Liver (tissue), 9 donors: ENCODE measurements around the gene TTC3. TPM values are rescaled to one million over a fixed set of nuclear protein-coding genes. Genes with fewer than 3 reads are reported as not detected.

Experiments
- DNase-seq: peaks from one replicate; pipeline ENCODE4 v3.0.0-alpha.2; 2017; ENCODE audit warnings: low spot score
- H3K27ac ChIP-seq, 2 donors: one replicate each; pipeline ENCODE4 v1.7.0; 2013; ENCODE audit warnings: inconsistent platforms in 2 of 2, low read length in 2 of 2, control low read depth in 1 of 2, low read depth in 1 of 2, mild to moderate bottlenecking in 1 of 2
- H3K27me3 ChIP-seq, 4 donors: one replicate each; pipeline versions ENCODE4 v1.6.1 to v1.7.0; 2013; ENCODE audit warnings: low read length in 3 of 4, inconsistent platforms in 1 of 4, mild to moderate bottlenecking in 1 of 4, moderate library complexity in 1 of 4; ENCODE audit not compliant: control insufficient read depth in 4 of 4, insufficient read depth in 4 of 4
- H3K36me3 ChIP-seq, 4 donors: one replicate each; pipeline versions ENCODE4 v1.6.1 to v1.7.0; 2013; ENCODE audit warnings: low read length in 3 of 4, mild to moderate bottlenecking in 3 of 4, low read depth in 1 of 4, moderate library complexity in 1 of 4; ENCODE audit not compliant: control insufficient read depth in 4 of 4, insufficient read depth in 3 of 4
- H3K4me1 ChIP-seq, 4 donors: one replicate each; pipeline versions ENCODE4 v1.6.1 to v1.7.0; 2013; ENCODE audit warnings: low read length in 3 of 4, mild to moderate bottlenecking in 3 of 4, moderate library complexity in 1 of 4; ENCODE audit not compliant: control insufficient read depth in 4 of 4, insufficient read depth in 4 of 4
- H3K4me3 ChIP-seq, 3 donors: one replicate each; pipeline versions ENCODE4 v1.6.1 to v1.7.0; 2013; ENCODE audit warnings: low read length in 3 of 3, control low read depth in 1 of 3, low read depth in 1 of 3, mild to moderate bottlenecking in 1 of 3
- H3K9ac ChIP-seq, 2 donors: one replicate each; pipeline ENCODE4 v1.7.0; 2013; ENCODE audit warnings: low read length in 2 of 2, mild to moderate bottlenecking in 2 of 2, moderate library complexity in 2 of 2, control low read depth in 1 of 2, low read depth in 1 of 2
- H3K9me3 ChIP-seq, 4 donors: one replicate each; pipeline versions ENCODE4 v1.6.1 to v1.7.0; 2013; ENCODE audit warnings: low read length in 3 of 4; ENCODE audit not compliant: control insufficient read depth in 4 of 4
- EGR1 ChIP-seq, 2 donors: IDR thresholded peaks; 2 replicates each; pipeline ENCODE4 v1.6.1; 2016 to 2018; ENCODE audit warnings: antibody characterized with exemption in 2 of 2, low read depth in 2 of 2
- FOXA1 ChIP-seq: IDR thresholded peaks from 2 replicates; pipeline ENCODE4 v1.6.1; 2016; ENCODE audit warnings: antibody characterized with exemption
- FOXA2 ChIP-seq: IDR thresholded peaks from 2 replicates; pipeline ENCODE4 v1.6.1; 2016; ENCODE audit warnings: antibody characterized with exemption
- GABPA ChIP-seq, 2 donors: IDR thresholded peaks in 1 of 2; conservative IDR thresholded peaks in 1 of 2; 2 replicates each; pipeline ENCODE4 v1.6.1; 2016; ENCODE audit warnings: antibody characterized with exemption in 2 of 2, mild to moderate bottlenecking in 1 of 2, moderate library complexity in 1 of 2
- HNF4A ChIP-seq, 2 donors: conservative IDR thresholded peaks; 2 replicates each; pipeline ENCODE4 v1.6.1; 2016; ENCODE audit warnings: antibody characterized with exemption in 2 of 2, mild to moderate bottlenecking in 2 of 2
- HNF4G ChIP-seq: IDR thresholded peaks from 2 replicates; pipeline ENCODE4 v1.6.1; 2016; ENCODE audit warnings: antibody characterized with exemption
- JUND ChIP-seq, 2 donors: IDR thresholded peaks; 2 replicates each; pipeline ENCODE4 v1.6.1; 2016; ENCODE audit warnings: antibody characterized with exemption in 2 of 2
- NR2F2 ChIP-seq: IDR thresholded peaks from 2 replicates; pipeline ENCODE4 v1.6.1; 2016; ENCODE audit warnings: antibody characterized with exemption
- RAD21 ChIP-seq, 2 donors: IDR thresholded peaks; 2 replicates each; pipeline ENCODE4 v1.6.1; 2016; ENCODE audit warnings: antibody characterized with exemption in 2 of 2, mild to moderate bottlenecking in 2 of 2
- RXRA ChIP-seq, 2 donors: IDR thresholded peaks; 2 replicates each; pipeline ENCODE4 v1.6.1; 2017 to 2018; ENCODE audit warnings: antibody characterized with exemption in 2 of 2, mild to moderate bottlenecking in 1 of 2
- SP1 ChIP-seq: IDR thresholded peaks from 2 replicates; pipeline ENCODE4 v1.6.1; 2018; ENCODE audit warnings: antibody characterized with exemption, mild to moderate bottlenecking
- TAF1 ChIP-seq: conservative IDR thresholded peaks from 2 replicates; pipeline ENCODE4 v1.6.1; 2016; ENCODE audit warnings: antibody characterized with exemption, mild to moderate bottlenecking
- YY1 ChIP-seq: IDR thresholded peaks from 2 replicates; pipeline ENCODE4 v1.6.1; 2016; ENCODE audit warnings: antibody characterized with exemption, mild to moderate bottlenecking
- WGBS: extraction: QIAGEN DNeasy Blood & Tissue Kit; methylation state at CpG from one replicate; pipeline ENCODE4 v1.1.7; 2013; 5-methylcytosine and 5-hydroxymethylcytosine counted together
- polyA plus RNA-seq, 2 donors: library from polyadenylated mRNA; stranded (reverse) in 1 of 2; unstranded in 1 of 2; fragments of 200-250 nt in 1 of 2; fragments of >200 nt in 1 of 2; fragmentation: Nextera tagmentation in 1 of 2; extraction: Ambion mirVana in 1 of 2; gene quantifications; one replicate each; pipeline versions ENCODE4 v1.2.1 to v1.2.3, GENCODE V29; 2013 to 2015
- total RNA-seq, 2 donors: library from RNA; depleted of rRNA; stranded (reverse); fragments of >200 nt; gene quantifications; one replicate each; pipeline ENCODE4 v1.2.3, GENCODE V29; 2014
- TF ChIP-seq, protein P1 (sequence below): IDR thresholded peaks from 2 replicates; pipeline ENCODE4 v1.6.1; 2016; ENCODE audit warnings: antibody characterized with exemption
- TF ChIP-seq, protein P2 (sequence below): IDR thresholded peaks from 2 replicates; pipeline ENCODE4 v1.6.1; 2016; ENCODE audit warnings: antibody characterized with exemption, mild to moderate bottlenecking
- TF ChIP-seq, protein P3 (sequence below): IDR thresholded peaks from 2 replicates; pipeline ENCODE4 v1.6.1; 2016; ENCODE audit warnings: antibody characterized with exemption
- TF ChIP-seq, protein P4 (sequence below): fragments of 150-350 bp; IDR thresholded peaks from 2 replicates; pipeline ENCODE4 v1.5.1; 2017; ENCODE audit warnings: improper control_type of control experiment, low read depth, low read length; ENCODE audit not compliant: missing input control
- TF ChIP-seq, protein P5 (sequence below): IDR thresholded peaks from 2 replicates; pipeline ENCODE4 v1.6.1; 2016; ENCODE audit warnings: antibody characterized with exemption
- donor health status: healthy.
- donor health status: healthy.
- donor health status: healthy.
- donor health status: healthy.
- donor health status: healthy.

The TTC3 gene
- total and polyA plus RNA-seq, 4 donors: 27.2 to 96.1 (median 57.2) TPM

DNA sequence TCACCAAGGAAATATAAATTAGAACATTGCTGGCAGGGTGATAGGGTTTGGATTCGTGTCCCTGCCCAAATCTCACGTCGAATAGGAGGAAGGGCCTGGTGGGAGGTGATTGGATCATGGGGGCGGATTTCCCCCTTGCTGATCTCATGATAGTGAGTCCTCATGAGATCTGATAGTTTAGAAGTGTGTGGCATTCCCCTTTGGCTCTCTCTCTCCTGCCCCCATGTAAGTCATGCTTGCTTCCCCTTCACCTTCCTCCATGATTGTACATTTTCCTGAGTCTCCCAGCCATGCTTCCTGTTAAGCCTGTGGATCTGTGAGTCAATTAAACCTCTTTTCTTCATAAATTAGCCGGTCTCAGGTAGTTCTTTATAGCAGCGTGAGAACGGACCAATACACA, 133.4 kb downstream of the TTC3 start:
- peaks cover 0 to 5% (median 1%) of the 10 kb centered on the region in 4 donors for H3K4me1 ChIP-seq
- 95% methylated on average over 7 of the region's 7 CpGs for WGBS
- H3K27ac ChIP-seq: no peak overlapping the region
- no peak overlapping the region for H3K9ac ChIP-seq
- no peak overlapping the region for H3K4me3 ChIP-seq
- TF ChIP-seq GABPA (IDR thresholded peaks at IDR 0.05 in 1 of 2, conservative IDR thresholded peaks at IDR 0.05 in 1 of 2) (no peak), SP1 (no peak), JUND (IDR thresholded peaks at IDR 0.05) (no peak), EGR1 (IDR thresholded peaks at IDR 0.05; ENCODE audit: low read depth in 2 of 2) (no peak), HNF4A (conservative IDR thresholded peaks at IDR 0.05) (no peak), YY1 (no peak), RAD21 (IDR thresholded peaks at IDR 0.05) (no peak)
- no peaks in the 10 kb centered on the region for H3K27me3 ChIP-seq
- DNase-seq: no peak
- peaks cover 0 to 17% (median 8%) of the 10 kb centered on the region in 4 donors for H3K36me3 ChIP-seq
- no peaks in the 10 kb centered on the region for H3K9me3 ChIP-seq

DNA sequence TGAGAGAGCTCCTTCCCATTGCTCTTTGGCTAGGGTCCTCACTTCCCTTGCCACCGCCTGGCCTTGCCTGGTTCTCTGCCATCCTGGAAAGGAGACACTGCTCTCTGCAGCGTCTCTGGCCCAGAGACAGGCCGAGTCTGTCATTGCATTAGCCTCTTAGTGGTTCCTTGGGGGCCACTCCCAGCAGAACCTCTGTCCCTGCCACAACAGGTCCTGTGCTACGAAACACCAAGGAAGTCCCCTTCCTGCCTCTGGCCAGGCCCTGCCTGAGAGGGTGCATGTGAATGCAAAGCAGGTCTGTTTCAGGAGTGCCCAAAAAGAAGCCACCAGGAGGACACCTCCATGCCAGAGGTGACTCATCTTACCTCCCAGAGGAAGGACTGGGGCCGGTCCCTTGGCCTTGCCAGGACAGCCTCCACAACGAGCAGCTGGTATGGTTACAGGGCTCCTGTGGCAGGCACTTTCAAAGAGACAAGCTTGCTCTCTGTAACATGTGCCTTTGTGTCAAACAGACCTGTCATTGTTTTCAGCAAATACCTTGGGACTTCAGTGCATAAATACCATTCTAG, 134.5 kb downstream of the TTC3 start:
- DNase-seq: no peak
- H3K4me3 ChIP-seq: no peak overlapping the region

More for the DNA sequence above, 134.5 kb downstream of the TTC3 start:
- no peaks in the 10 kb centered on the region for H3K27me3 ChIP-seq
- TF ChIP-seq SP1: no peak
- TF ChIP-seq, protein P1, sequence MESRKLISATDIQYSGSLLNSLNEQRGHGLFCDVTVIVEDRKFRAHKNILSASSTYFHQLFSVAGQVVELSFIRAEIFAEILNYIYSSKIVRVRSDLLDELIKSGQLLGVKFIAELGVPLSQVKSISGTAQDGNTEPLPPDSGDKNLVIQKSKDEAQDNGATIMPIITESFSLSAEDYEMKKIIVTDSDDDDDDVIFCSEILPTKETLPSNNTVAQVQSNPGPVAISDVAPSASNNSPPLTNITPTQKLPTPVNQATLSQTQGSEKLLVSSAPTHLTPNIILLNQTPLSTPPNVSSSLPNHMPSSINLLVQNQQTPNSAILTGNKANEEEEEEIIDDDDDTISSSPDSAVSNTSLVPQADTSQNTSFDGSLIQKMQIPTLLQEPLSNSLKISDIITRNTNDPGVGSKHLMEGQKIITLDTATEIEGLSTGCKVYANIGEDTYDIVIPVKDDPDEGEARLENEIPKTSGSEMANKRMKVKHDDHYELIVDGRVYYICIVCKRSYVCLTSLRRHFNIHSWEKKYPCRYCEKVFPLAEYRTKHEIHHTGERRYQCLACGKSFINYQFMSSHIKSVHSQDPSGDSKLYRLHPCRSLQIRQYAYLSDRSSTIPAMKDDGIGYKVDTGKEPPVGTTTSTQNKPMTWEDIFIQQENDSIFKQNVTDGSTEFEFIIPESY: no peak
- TF ChIP-seq YY1: no peak
- TF ChIP-seq FOXA1: no peak
- TF ChIP-seq, protein P2, sequence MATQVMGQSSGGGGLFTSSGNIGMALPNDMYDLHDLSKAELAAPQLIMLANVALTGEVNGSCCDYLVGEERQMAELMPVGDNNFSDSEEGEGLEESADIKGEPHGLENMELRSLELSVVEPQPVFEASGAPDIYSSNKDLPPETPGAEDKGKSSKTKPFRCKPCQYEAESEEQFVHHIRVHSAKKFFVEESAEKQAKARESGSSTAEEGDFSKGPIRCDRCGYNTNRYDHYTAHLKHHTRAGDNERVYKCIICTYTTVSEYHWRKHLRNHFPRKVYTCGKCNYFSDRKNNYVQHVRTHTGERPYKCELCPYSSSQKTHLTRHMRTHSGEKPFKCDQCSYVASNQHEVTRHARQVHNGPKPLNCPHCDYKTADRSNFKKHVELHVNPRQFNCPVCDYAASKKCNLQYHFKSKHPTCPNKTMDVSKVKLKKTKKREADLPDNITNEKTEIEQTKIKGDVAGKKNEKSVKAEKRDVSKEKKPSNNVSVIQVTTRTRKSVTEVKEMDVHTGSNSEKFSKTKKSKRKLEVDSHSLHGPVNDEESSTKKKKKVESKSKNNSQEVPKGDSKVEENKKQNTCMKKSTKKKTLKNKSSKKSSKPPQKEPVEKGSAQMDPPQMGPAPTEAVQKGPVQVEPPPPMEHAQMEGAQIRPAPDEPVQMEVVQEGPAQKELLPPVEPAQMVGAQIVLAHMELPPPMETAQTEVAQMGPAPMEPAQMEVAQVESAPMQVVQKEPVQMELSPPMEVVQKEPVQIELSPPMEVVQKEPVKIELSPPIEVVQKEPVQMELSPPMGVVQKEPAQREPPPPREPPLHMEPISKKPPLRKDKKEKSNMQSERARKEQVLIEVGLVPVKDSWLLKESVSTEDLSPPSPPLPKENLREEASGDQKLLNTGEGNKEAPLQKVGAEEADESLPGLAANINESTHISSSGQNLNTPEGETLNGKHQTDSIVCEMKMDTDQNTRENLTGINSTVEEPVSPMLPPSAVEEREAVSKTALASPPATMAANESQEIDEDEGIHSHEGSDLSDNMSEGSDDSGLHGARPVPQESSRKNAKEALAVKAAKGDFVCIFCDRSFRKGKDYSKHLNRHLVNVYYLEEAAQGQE: no peak
- no peak for TF ChIP-seq TAF1
- TF ChIP-seq, protein P3, sequence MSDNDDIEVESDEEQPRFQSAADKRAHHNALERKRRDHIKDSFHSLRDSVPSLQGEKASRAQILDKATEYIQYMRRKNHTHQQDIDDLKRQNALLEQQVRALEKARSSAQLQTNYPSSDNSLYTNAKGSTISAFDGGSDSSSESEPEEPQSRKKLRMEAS: no peak
- no peak for TF ChIP-seq HNF4A (conservative IDR thresholded peaks at IDR 0.05)
- TF ChIP-seq EGR1 (IDR thresholded peaks at IDR 0.05; ENCODE audit: low read depth in 2 of 2): no peak
- TF ChIP-seq, protein P4, sequence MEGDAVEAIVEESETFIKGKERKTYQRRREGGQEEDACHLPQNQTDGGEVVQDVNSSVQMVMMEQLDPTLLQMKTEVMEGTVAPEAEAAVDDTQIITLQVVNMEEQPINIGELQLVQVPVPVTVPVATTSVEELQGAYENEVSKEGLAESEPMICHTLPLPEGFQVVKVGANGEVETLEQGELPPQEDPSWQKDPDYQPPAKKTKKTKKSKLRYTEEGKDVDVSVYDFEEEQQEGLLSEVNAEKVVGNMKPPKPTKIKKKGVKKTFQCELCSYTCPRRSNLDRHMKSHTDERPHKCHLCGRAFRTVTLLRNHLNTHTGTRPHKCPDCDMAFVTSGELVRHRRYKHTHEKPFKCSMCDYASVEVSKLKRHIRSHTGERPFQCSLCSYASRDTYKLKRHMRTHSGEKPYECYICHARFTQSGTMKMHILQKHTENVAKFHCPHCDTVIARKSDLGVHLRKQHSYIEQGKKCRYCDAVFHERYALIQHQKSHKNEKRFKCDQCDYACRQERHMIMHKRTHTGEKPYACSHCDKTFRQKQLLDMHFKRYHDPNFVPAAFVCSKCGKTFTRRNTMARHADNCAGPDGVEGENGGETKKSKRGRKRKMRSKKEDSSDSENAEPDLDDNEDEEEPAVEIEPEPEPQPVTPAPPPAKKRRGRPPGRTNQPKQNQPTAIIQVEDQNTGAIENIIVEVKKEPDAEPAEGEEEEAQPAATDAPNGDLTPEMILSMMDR: no peak
- TF ChIP-seq RAD21 (IDR thresholded peaks at IDR 0.05): no peak
- TF ChIP-seq, protein P5, sequence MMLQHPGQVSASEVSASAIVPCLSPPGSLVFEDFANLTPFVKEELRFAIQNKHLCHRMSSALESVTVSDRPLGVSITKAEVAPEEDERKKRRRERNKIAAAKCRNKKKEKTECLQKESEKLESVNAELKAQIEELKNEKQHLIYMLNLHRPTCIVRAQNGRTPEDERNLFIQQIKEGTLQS: no peak
- no peak for TF ChIP-seq JUND (IDR thresholded peaks at IDR 0.05)
- TF ChIP-seq RXRA (IDR thresholded peaks at IDR 0.05): no peak
- TF ChIP-seq HNF4G: no peak
- no peak for TF ChIP-seq NR2F2
- no peak for TF ChIP-seq FOXA2
- peaks cover 0 to 5% (median 1%) of the 10 kb centered on the region in 4 donors for H3K4me1 ChIP-seq
- H3K36me3 ChIP-seq: peaks cover 0 to 7% (median 1%) of the 10 kb centered on the region in 4 donors
- no peaks in the 10 kb centered on the region for H3K9me3 ChIP-seq
- WGBS: 64% methylated on average over 6 of the region's 6 CpGs
- no peak overlapping the region for H3K9ac ChIP-seq
- H3K27ac ChIP-seq: no peak overlapping the region
